K562 (cell line): ENCODE data around the gene CELF4.

Experiments
- CREB5 ChIP-seq: fragments of 250-450 bp; sonication (Bioruptor Pico); IDR thresholded peaks from 2 replicates; pipeline ENCODE4 v1.5.0; 2020; ENCODE audit warnings: mild to moderate bottlenecking
- E2F6 ChIP-seq, 2 experiments: IDR thresholded peaks; 2 replicates each; pipeline ENCODE4 v1.6.1; 2011; ENCODE audit warnings: borderline replicate concordance in 1 of 2, control low read depth in 1 of 2, low read depth in 1 of 2, low read length in 1 of 2, mild to moderate bottlenecking in 1 of 2, mixed read lengths in 1 of 2, moderate library complexity in 1 of 2; ENCODE audit not compliant: insufficient read depth in 1 of 2, insufficient read length in 1 of 2, poor library complexity in 1 of 2, severe bottlenecking in 1 of 2; ENCODE audit errors: extremely low read depth in 1 of 2
- JUNB ChIP-seq: fragments of 450-650 bp; formaldehyde crosslinking; conservative IDR thresholded peaks from 2 replicates; pipeline ENCODE4 v1.4.0; 2020; ENCODE audit warnings: mild to moderate bottlenecking
- POLR2A ChIP-seq: fragments of 450-650 bp; conservative IDR thresholded peaks from 2 replicates; pipeline ENCODE4 v1.6.1; 2016
- POLR2AphosphoS5 ChIP-seq: IDR thresholded peaks from 2 replicates; pipeline ENCODE4 v1.6.1; 2011; ENCODE audit warnings: mild to moderate bottlenecking, low read depth, low read length, moderate library complexity; ENCODE audit not compliant: control insufficient read depth, insufficient read depth

GRCh38 chr18:37544713-37545112 is 20.9 kb downstream of the CELF4 start:
- no peak for TF ChIP-seq POLR2AphosphoS5
- TF ChIP-seq POLR2A, result no peak
- TF ChIP-seq CREB5 (CRISPR knock-in tag), result no peak
- TF ChIP-seq JUNB (CRISPR knock-in tag), result no peak
- TF ChIP-seq E2F6 (IDR thresholded peaks at IDR 0.05; ENCODE audit: borderline replicate concordance in 1 of 2, extremely low read depth in 1 of 2, insufficient read depth in 1 of 2, insufficient read length in 1 of 2, low read depth in 1 of 2, low read length in 1 of 2, poor library complexity in 1 of 2, severe bottlenecking in 1 of 2), result no peak
